ENCODE measurements around the gene UCP3.

DNA sequence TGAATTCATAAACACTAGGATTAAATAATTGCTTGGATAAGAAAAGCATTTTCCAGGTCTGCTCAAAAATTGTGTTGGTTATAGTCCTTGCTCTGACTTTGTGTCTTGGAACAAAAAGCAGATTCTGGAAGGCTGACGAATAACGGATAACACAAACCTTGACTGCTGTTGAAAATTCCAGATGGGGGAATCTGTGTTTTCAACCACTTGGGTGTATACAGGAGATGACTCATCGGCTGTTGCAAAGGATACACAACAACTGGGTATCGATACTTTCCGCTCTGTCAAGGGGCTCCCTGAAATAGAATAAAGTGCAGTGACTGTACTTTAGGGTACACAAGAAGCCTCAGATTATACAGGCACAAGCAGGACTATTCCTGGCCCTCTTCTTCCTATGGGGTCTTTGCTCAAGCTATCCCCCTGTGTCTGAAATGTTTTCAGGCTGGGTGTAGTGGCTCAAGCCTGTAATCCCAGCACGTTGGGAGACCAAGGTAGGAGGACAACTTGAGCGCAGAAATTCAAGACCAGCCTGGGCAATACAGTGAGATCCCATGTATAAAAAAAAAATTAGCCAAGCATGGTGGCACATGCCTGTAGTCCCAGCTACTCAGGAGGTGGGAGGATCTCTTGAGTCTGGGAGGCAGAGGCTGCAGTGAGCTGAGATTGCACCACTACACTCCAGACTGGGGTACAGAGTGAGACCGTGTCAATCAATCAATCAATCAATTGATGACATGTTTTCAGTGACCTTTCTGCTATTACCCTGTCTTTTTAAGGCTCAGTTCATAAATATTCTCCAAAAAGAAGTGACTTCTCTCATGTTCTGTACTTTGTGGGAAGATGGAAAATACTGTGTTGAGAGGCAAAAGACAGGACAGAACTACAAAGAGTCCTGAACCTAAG, 48.6 kb upstream of the UCP3 start:
- TF ChIP-seq POLR2AphosphoS5 (IDR thresholded peaks at IDR 0.05), result no peak
- TF ChIP-seq, protein P1, sequence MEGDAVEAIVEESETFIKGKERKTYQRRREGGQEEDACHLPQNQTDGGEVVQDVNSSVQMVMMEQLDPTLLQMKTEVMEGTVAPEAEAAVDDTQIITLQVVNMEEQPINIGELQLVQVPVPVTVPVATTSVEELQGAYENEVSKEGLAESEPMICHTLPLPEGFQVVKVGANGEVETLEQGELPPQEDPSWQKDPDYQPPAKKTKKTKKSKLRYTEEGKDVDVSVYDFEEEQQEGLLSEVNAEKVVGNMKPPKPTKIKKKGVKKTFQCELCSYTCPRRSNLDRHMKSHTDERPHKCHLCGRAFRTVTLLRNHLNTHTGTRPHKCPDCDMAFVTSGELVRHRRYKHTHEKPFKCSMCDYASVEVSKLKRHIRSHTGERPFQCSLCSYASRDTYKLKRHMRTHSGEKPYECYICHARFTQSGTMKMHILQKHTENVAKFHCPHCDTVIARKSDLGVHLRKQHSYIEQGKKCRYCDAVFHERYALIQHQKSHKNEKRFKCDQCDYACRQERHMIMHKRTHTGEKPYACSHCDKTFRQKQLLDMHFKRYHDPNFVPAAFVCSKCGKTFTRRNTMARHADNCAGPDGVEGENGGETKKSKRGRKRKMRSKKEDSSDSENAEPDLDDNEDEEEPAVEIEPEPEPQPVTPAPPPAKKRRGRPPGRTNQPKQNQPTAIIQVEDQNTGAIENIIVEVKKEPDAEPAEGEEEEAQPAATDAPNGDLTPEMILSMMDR (IDR thresholded peaks at IDR 0.05), result no peak
- no peak for TF ChIP-seq EP300 (IDR thresholded peaks at IDR 0.05)
